Dermis blood vessel endothelial cell (primary cell): ENCODE measurements around the gene COL5A2. TPM values are rescaled to one million over a fixed set of nuclear protein-coding genes. Genes with fewer than 3 reads are reported as not detected.
A peak's percentile ranks its signal among the peaks of the same experiment; 100 is the strongest.

Experiments used
- DNase-seq: peaks from one replicate; pipeline ENCODE4 v3.0.0; 2010
- total RNA-seq: library from RNA; depleted of rRNA; stranded (reverse); fragments of >200 nt; gene quantifications from 2 replicates; pipeline ENCODE4 v1.2.3, GENCODE V29; 2014

COL5A2 gene
- total RNA-seq, 1 donor from 2014 or later, result 87.1 TPM

DNA sequence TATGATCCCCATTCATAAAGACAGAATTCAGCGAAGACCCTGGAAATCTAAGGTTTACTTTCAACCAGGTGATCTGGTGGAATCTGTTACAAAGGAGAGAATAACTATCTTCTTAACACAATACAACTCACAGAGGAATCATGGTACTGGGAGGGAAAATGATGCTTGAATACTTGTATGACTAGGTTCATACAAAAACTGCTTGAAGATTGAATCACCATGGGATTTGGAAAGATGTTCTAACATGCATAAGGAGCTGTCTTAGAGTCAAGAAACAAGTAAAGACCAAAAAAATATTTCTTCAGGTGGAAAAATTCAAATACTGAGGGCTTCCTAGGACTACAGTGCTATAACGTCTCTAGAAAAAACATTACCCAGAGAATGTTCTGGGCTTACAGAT is 32.2 kb downstream of the COL5A2 start:
- DNase-seq, result no peak

DNA sequence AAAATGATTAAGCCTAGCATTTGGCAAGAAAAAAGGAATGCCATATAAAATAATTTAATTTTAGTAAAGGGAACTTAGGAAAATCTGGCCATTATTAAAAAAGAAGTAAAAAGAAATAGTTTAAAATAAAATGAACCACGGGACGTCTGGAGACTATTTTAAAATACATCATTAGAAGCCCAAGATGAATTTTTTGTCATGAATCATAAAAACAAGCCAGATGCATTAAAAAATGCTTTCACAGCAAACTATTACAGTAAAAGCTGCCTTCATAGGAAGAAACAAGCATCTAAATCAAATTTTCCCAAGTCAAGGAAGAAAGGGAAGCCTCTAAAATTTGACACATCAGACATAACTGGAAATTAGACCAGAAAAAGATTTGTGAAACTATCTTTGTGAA is 33.0 kb downstream of the COL5A2 start:
- DNase-seq, result no peak

DNA sequence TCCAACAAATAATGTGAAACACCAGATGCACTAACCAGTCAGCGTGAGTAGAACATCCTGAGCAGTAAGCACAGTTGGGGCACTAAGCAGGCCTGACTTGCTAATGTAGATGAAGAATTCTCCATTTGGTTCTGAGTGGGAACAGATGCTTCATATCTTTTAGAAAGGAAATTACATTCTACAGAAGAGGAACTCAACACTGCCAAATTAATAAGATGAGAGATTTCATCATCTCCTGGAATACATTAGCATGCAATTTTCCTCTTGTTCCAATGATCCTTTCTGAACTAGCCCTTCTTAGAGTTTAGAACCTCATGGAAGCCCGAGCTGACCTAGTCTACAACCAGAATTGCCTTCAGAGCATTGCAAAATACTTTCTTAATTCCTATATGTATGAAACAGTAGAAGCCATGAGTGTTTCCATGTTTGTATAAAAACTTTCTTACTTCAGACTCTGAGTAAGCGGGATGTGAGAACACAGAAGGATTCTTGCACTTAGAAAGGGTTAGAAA is 34.8 kb downstream of the COL5A2 start:
- DNase-seq, result no peak

- DNase-seq, result no peak
Measured at GRCh38 chr2:189143925-189144324, 35.6 kb downstream of the COL5A2 start.

GRCh38 chr2:189142893-189143759 is 36.4 kb downstream of the COL5A2 start:
- peak; percentile 68 for DNase-seq

- DNase-seq, result no peak
Measured at GRCh38 chr2:189138800-189139199, 40.8 kb downstream of the COL5A2 start.

DNA sequence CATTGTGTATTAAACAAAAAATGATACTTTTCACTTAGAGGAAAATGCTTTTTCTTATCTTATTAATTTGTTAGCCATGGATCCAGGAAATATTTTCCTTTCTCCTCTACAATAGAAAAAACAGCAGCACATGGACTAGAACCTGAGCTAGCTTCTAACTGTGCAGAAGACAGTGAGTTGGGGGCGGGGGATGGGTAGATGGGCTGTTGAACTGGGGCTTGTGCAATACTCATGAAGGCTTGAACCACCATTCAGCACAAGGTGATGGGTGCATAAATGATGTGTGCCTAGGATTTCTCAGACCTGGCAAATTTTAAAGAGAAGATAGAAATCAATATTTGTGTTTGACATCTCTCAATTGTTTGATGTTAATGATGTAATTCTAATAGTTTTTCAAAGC is 42.0 kb downstream of the COL5A2 start:
- DNase-seq, result no peak

DNA sequence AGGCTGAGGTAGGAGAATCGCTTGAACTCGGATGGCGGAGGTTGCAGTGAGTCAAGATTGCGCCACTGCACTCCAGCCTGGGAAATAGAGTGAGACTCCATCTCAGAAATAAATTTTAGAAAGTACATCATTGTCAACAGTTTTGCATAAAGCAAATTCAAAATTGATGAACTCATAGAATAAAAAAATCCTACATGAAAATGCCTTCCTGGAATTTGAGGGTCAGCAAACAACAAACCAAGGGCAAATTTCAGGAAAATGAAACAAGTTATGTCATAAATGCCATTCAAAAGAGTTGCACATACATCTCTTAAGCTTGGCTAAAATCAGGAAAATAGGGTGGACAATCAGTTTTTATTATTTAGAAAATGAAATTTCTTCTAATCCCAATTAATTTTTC is 45.1 kb downstream of the COL5A2 start:
- DNase-seq, result peak; percentile 37

- no peak for DNase-seq
Measured at GRCh38 chr2:189131991-189132390, 47.6 kb downstream of the COL5A2 start.

DNA sequence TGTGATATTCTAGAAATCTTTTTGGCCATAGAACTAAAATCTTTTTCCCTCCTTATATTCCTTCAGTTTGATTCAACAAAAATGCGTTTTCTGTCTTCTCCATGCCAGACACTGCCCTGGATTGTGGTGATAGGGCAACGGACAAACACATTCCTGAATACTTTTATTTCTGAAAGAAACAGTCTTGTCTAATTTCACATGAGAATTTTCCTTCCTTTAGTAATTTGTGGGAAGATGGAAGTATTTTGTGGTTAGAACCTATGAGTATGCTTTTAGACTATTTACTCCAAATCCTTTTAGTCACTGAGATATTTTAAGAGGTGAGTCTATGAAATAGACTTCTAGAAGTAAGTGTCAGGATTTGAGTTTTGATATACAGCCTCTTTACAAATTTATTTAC is 49.6 kb downstream of the COL5A2 start:
- no peak for DNase-seq

GRCh38 chr2:189128970-189129369 is 50.6 kb downstream of the COL5A2 start:
- DNase-seq, result no peak

- DNase-seq, result no peak
Measured at GRCh38 chr2:189127756-189128155, 51.8 kb downstream of the COL5A2 start.

DNA sequence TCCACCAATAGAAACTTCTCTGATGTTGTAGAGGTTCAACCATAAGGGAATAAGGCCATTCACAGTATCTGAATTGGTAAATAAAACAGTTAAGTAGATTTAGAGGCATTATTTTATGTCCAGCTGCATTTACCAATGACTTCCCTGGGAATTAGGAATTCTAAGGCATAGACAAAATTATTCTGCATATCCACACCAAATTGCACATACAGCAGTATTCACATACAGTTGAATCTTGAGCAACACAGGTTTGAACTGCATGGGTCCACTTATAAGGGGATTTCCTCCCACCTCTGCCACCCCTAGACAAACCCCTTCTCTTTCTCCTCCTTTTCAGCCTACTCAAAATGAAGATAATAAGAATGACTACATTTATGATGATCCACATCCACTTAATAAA is 54.4 kb downstream of the COL5A2 start:
- DNase-seq, result no peak

DNA sequence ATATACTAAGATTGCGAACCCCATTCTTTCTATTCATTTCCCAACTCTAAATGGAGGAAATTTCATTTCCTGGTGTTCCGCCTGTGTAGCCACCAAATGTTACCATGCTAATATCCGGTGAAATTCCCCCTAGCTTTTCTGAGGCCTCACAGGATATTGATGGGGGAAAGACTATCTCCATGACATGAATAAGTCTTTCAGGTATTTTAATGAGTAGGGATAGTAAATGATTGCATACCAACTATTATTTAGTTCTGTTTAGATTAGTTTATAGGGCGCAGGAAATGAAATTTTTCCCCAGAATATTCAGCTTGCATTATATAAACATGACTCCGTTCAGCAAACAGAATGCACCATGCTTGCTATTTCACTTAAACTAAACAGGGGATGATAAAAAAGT is 55.4 kb downstream of the COL5A2 start:
- peak; percentile 61 for DNase-seq

DNA sequence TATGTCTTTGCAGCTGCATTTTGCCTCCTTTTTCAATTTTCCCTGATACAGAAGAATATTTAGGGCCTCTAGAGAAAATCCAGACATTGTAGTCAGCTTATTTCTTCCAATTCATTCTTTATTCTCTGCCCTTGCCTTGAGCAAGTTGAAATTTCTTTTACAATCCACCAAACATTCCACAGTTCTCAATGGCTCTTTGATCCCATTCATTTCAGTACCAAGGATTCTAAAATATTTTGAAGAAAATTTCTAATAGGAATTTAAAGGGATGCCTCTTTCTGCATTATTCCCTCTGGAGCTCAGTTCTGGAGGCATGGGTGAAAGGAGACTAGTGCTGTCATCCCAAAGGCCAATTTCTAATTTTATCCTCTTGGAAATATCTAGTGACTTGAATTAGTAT is 61.2 kb downstream of the COL5A2 start:
- no peak for DNase-seq

- DNase-seq, result no peak
Measured at GRCh38 chr2:189116979-189117378, 62.6 kb downstream of the COL5A2 start.

- no peak for DNase-seq
Measured at GRCh38 chr2:189116087-189116486, 63.5 kb downstream of the COL5A2 start.

DNA sequence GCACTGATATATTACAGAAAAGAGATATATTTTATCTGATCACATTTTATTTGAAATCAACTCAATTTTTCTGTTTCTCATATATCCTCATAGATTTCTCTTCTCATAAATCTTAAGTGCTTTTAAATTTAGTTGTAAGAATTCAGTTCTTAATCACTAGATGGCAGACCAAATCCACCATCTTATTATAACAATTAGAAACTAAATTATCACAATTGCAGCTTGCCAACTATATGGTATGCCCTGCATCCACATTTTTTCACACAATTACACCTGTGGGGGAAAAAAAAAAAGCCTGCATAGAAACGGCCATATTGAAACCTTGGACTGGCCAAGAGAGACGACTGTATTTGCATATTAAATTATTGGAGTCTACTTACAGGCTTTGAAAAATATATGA is 64.4 kb downstream of the COL5A2 start:
- peak; percentile 56 for DNase-seq

GRCh38 chr2:189113963-189114362 is 65.6 kb downstream of the COL5A2 start:
- DNase-seq, result no peak

- no peak for DNase-seq
Measured at GRCh38 chr2:189111063-189111715, 68.4 kb downstream of the COL5A2 start.

DNA sequence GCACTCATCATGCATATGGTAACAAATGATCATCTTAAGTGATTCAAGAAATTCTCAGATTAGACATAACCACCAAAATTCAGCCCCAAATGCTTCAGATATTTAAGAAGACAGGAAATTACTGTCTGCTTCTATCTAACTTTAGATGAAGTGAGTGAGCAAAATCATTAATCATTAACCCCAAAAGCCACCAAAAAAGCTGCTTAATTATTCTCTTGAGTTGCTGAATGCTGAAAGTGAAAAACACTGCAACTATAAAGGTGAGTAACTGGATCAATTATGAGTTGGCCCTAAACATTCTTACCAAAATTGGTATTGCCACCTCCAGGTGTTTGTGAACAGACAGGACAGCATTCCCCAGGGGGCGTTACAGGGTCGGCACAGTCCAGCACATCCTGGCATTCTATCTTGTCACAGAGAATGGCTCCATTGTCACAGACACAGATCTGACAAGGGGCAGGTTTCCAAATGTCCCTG is 69.6 kb downstream of the COL5A2 start:
- no peak for DNase-seq

DNA sequence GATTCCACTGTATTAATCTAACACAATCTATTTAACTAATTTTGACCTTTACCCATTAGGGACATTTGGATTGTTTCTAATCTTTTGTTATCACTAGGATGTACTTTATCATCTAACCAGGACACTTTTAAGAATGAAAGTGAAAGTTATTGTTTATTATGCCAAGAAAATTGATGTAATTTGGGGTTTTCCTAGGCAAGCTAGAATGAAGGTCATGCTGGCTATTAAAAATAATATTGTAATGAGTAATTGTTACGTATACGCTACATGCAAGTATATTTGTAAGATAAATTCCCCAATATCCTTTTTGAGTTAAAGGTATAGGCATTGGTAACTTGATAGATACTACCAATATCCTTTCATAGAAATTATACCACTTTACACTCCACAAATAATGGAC is 74.6 kb downstream of the COL5A2 start:
- peak; percentile 39 for DNase-seq

- no peak for DNase-seq
Measured at GRCh38 chr2:189102735-189103134, 76.8 kb downstream of the COL5A2 start.

DNA sequence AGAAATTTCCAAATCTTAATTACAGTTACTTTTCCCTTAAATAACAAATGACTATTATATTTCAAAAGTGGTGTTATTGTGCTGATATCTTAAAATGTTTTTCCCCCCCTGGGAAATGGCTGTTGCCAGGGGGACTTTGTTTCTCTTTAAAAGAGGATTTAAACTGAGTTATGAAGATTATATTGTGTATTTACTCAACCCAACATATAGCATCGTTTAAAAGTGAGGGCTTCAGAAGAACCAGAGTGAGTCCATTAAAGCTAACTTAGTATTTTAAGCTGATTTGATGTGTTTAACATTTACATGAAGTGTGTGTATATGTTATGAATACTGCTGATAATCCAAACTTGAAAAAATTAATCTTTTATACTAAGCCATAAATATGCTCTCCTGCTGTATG is 81.6 kb downstream of the COL5A2 start:
- DNase-seq, result no peak
